ENCODE measurements around the gene DNAH10. TPM values are rescaled to one million over a fixed set of nuclear protein-coding genes. Genes with fewer than 3 reads are reported as not detected.

DNAH10 gene
- total and polyA plus RNA-seq, 2 of the 13 experiments (the other 11 are each of a cell fraction or from before 2014, with no cell fraction given) = 0.01 to 0.02 TPM

GRCh38 chr12:123828854-123829547, 66.9 kb downstream of the DNAH10 start (continued):
- no peak for TF ChIP-seq ARID4A (CRISPR knock-in tag; IDR thresholded peaks at IDR 0.05; ENCODE audit: borderline replicate concordance)
- no peak for TF ChIP-seq ZNF580 (CRISPR knock-in tag; IDR thresholded peaks at IDR 0.05; ENCODE audit: borderline replicate concordance, low read depth)
- TF ChIP-seq ARID3A (IDR thresholded peaks at IDR 0.05; ENCODE audit: low read depth, low read length) = 0 out of 2 replicates have a peak, but pooled peaks have one; percentile 29
- TF ChIP-seq ETV6 (CRISPR knock-in tag; conservative IDR thresholded peaks at IDR 0.05) = no peak
- TF ChIP-seq SAP130 (CRISPR knock-in tag; IDR thresholded peaks at IDR 0.05; ENCODE audit: low read depth) = peak; percentile 48
- TF ChIP-seq PATZ1 (CRISPR knock-in tag; IDR thresholded peaks at IDR 0.05) = 0 out of 2 replicates have a peak, but pooled peaks have one; percentile 7
- peak; percentile 94 for TF ChIP-seq FOSL2 (CRISPR knock-in tag; IDR thresholded peaks at IDR 0.05)
- TF ChIP-seq ZNF441 (CRISPR knock-in tag; IDR thresholded peaks at IDR 0.05; ENCODE audit: borderline replicate concordance) = peak; percentile 92
- peak; percentile 51; the same call in 1 of the 2 replicates for TF ChIP-seq ZBTB20 (CRISPR knock-in tag; IDR thresholded peaks at IDR 0.05; ENCODE audit: borderline replicate concordance, low read depth)
- peak; percentile 66; the same call in 1 of the 2 replicates for TF ChIP-seq ZNF709 (CRISPR knock-in tag; IDR thresholded peaks at IDR 0.05)
- TF ChIP-seq FOSL1 (CRISPR knock-in tag; IDR thresholded peaks at IDR 0.05; ENCODE audit: borderline replicate concordance) = 0 out of 2 replicates have a peak, but pooled peaks have one; percentile 42
- TF ChIP-seq CEBPG (CRISPR knock-in tag; IDR thresholded peaks at IDR 0.05) = peak; percentile 24; the same call in 1 of the 2 replicates
- peak; percentile 57 for TF ChIP-seq GATAD2A (CRISPR knock-in tag; IDR thresholded peaks at IDR 0.05)
- 0 out of 2 replicates have a peak, but pooled peaks have one; percentile 21 for TF ChIP-seq MEIS2 (CRISPR knock-in tag; IDR thresholded peaks at IDR 0.05)
- peak; percentile 20; the same call in 1 of the 2 replicates for TF ChIP-seq ZBTB7A (CRISPR knock-in tag; IDR thresholded peaks at IDR 0.05)
- no peak for TF ChIP-seq TFDP2 (CRISPR knock-in tag; IDR thresholded peaks at IDR 0.05)
